Mesothelial cell of epicardium (in vitro differentiated cells): Measurements from ENCODE around the gene SDHB. TPM values are rescaled to one million over a fixed set of nuclear protein-coding genes. Genes with fewer than 3 reads are reported as not detected.
A peak's percentile ranks its signal among the peaks of the same experiment; 100 is the strongest.

Experiments used
- DNase-seq, 2 experiments: peaks; one replicate each; pipeline ENCODE4 v3.0.0; 2021; ENCODE audit warnings: low spot score in 2 of 2; ENCODE audit not compliant: unreplicated experiment in 2 of 2
- H3K27ac Mint-ChIP-seq: 2 replicates; pipeline ENCODE4 v1.8.0; 2021; ENCODE audit warnings: mixed read lengths
- H3K27me3 Mint-ChIP-seq: 2 replicates; pipeline ENCODE4 v1.8.0; 2021; ENCODE audit warnings: low read depth, mixed read lengths
- H3K36me3 Mint-ChIP-seq: 2 replicates; pipeline ENCODE4 v1.8.0; 2021; ENCODE audit warnings: mixed read lengths
- H3K4me1 Mint-ChIP-seq: 2 replicates; pipeline ENCODE4 v1.8.0; 2021; ENCODE audit warnings: mixed read lengths
- H3K4me3 Mint-ChIP-seq: 2 replicates; pipeline ENCODE4 v1.8.0; 2021; ENCODE audit warnings: mild to moderate bottlenecking, moderate library complexity, mixed read lengths
- H3K9me3 Mint-ChIP-seq: 2 replicates; pipeline ENCODE4 v1.8.0; 2021; ENCODE audit warnings: mixed read lengths
- CTCF ChIP-seq: fragments of 200-600 bp; sonication (generic); IDR thresholded peaks from one replicate; pipeline ENCODE4 v1.5.0; 2021; ENCODE audit warnings: antibody characterized with exemption; ENCODE audit not compliant: unreplicated experiment
- total RNA-seq: library from RNA; stranded (reverse); gene quantifications from 3 replicates; pipeline ENCODE4 v1.2.1, GENCODE V29; 2021

The SDHB gene
- total RNA-seq, 1 donor from 2014 or later, result 46.5 TPM

GRCh38 chr1:16972189-16972895, 81.5 kb downstream of the SDHB start:
- H3K27ac Mint-ChIP-seq, result peak overlapping the region; percentile 87

GRCh38 chr1:16971341-16972188, 82.3 kb downstream of the SDHB start:
- H3K27ac Mint-ChIP-seq, result peak overlapping the region; percentile 87
- no peak overlapping the region for H3K4me3 Mint-ChIP-seq
- peaks cover 13% of the 10 kb centered on the region for H3K36me3 Mint-ChIP-seq
- H3K27me3 Mint-ChIP-seq, result no peaks in the 10 kb centered on the region
- H3K4me1 Mint-ChIP-seq, result peaks cover 22% of the 10 kb centered on the region
- H3K9me3 Mint-ChIP-seq, result no peaks in the 10 kb centered on the region
- no peak for TF ChIP-seq CTCF
- no peak for DNase-seq

More at GRCh38 chr1:16972189-16972895, 81.5 kb downstream of the SDHB start:
- Mint-ChIP-seq H3K4me3 (no peak overlapping the region), H3K9me3 (no peaks in the 10 kb centered on the region), H3K27me3 (no peaks in the 10 kb centered on the region), H3K4me1 (peaks cover 22% of the 10 kb centered on the region), H3K36me3 (peaks cover 17% of the 10 kb centered on the region)
- no peak for TF ChIP-seq CTCF
- DNase-seq, result no peak

GRCh38 chr1:16970132-16970910, 83.5 kb downstream of the SDHB start:
- H3K9me3 Mint-ChIP-seq, result no peaks in the 10 kb centered on the region
- no peak for TF ChIP-seq CTCF
- H3K4me3 Mint-ChIP-seq, result no peak overlapping the region
- no peak overlapping the region for H3K27ac Mint-ChIP-seq
- no peak for DNase-seq
- peaks cover 15% of the 10 kb centered on the region for H3K36me3 Mint-ChIP-seq
- no peaks in the 10 kb centered on the region for H3K27me3 Mint-ChIP-seq
- H3K4me1 Mint-ChIP-seq, result peaks cover 20% of the 10 kb centered on the region

GRCh38 chr1:16969651-16970050, 84.2 kb downstream of the SDHB start:
- Mint-ChIP-seq H3K36me3 (peaks cover 15% of the 10 kb centered on the region), H3K4me1 (peaks cover 25% of the 10 kb centered on the region), H3K9me3 (no peaks in the 10 kb centered on the region), H3K27ac (no peak overlapping the region), H3K4me3 (no peak overlapping the region), H3K27me3 (no peaks in the 10 kb centered on the region)
- no peak for TF ChIP-seq CTCF
- no peak for DNase-seq

- peaks cover 15% of the 10 kb centered on the region for H3K36me3 Mint-ChIP-seq
- H3K9me3 Mint-ChIP-seq, result no peaks in the 10 kb centered on the region
- no peaks in the 10 kb centered on the region for H3K27me3 Mint-ChIP-seq
- peaks cover 25% of the 10 kb centered on the region for H3K4me1 Mint-ChIP-seq
- TF ChIP-seq CTCF, result no peak
- no peak for DNase-seq
- H3K4me3 Mint-ChIP-seq, result no peak overlapping the region
- H3K27ac Mint-ChIP-seq, result peak overlapping the region; percentile 69
Observed at GRCh38 chr1:16969057-16969611, 84.7 kb downstream of the SDHB start.
